Hematopoietic multipotent progenitor cell treated with erythropoietin and hydrocortisone succinate and interleukin-3 and kit ligand, for 15 days (in vitro differentiated cells): ENCODE results near the gene CAST.
"Not testable (repeated sequence)": the region's sequence is repeated elsewhere in the genome, so short reads cannot be mapped to it uniquely, and the experiment has no call there.

ENCODE experiments used
- DNase-seq: peaks from one replicate; pipeline ENCODE4 v3.0.0-alpha.2; 2015; ENCODE audit warnings: low spot score

Gene CAST, protein sequence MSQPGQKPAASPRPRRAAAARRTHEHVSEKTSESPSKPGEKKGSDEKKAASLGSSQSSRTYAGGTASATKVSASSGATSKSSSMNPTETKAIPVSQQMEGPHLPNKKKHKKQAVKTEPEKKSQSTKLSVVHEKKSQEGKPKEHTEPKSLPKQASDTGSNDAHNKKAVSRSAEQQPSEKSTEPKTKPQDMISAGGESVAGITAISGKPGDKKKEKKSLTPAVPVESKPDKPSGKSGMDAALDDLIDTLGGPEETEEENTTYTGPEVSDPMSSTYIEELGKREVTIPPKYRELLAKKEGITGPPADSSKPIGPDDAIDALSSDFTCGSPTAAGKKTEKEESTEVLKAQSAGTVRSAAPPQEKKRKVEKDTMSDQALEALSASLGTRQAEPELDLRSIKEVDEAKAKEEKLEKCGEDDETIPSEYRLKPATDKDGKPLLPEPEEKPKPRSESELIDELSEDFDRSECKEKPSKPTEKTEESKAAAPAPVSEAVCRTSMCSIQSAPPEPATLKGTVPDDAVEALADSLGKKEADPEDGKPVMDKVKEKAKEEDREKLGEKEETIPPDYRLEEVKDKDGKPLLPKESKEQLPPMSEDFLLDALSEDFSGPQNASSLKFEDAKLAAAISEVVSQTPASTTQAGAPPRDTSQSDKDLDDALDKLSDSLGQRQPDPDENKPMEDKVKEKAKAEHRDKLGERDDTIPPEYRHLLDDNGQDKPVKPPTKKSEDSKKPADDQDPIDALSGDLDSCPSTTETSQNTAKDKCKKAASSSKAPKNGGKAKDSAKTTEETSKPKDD

GRCh38 chr5:96661855-96662724 is at the start of gene CAST:
Gene CAST, plus strand, starts transcription at chr5:96662376. Its CDS starts 47 bp downstream, at chr5:96662423.
- peak; percentile 40 for DNase-seq

DNA sequence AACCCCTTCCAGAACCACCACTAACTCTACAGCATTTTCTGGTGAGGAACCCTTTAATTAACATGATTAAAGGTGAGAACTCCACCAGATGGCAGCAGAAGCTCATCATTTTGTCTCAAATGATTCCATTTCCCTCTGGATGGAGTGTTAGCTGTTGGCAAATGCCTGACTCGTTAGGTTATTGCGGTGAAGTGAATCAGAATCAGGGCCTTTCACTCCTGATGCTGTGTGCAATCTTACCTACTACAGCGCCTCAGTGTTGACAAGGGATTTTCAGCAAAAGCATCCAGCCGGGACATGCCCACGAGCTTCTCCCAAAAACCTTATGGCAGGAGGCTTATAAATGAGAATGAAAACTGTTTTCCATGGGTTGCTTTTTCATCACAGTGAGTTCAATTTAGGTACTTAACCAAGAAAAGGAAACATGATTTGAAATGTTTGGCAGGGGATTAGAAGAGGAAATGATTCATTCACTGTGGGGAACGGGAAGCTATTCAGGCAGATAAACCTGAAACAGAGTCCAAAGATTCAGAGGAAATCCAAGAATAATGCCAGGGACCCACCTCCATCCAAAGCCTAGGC is 48.0 kb upstream of the CAST start:
- DNase-seq, result peak; percentile 45

- no peak for DNase-seq
Measured at GRCh38 chr5:96615223-96615622, 47.0 kb upstream of the CAST start.

- DNase-seq, result no peak
Measured at GRCh38 chr5:96616801-96617200, 45.4 kb upstream of the CAST start.

GRCh38 chr5:96618311-96619016 is 43.7 kb upstream of the CAST start:
- not testable (repeated sequence) for DNase-seq

- no peak for DNase-seq
Measured at GRCh38 chr5:96619946-96620345, 42.2 kb upstream of the CAST start.

DNA sequence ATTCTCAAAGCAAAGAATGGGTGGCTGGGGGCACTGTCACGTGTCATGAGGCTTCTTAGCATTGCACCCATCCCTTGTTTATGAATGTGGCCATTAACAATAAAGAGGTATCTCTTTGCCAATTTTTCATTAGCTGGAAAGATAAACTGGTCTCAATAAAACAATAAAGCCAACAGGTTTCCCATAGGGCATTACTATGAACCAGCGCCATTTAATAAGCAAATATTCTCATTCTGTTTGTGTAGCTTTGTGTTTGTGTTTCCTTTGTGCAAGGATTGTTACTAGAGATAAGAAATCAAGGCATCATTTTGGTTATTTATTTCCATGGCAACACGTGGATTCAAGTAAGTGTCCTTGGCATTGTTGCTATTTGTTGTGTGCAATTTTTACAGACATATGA is 37.6 kb upstream of the CAST start:
- DNase-seq, result no peak

- no peak for DNase-seq
Measured at GRCh38 chr5:96625365-96625764, 36.8 kb upstream of the CAST start.

- no peak for DNase-seq
Measured at GRCh38 chr5:96626956-96627355, 35.2 kb upstream of the CAST start.

DNA sequence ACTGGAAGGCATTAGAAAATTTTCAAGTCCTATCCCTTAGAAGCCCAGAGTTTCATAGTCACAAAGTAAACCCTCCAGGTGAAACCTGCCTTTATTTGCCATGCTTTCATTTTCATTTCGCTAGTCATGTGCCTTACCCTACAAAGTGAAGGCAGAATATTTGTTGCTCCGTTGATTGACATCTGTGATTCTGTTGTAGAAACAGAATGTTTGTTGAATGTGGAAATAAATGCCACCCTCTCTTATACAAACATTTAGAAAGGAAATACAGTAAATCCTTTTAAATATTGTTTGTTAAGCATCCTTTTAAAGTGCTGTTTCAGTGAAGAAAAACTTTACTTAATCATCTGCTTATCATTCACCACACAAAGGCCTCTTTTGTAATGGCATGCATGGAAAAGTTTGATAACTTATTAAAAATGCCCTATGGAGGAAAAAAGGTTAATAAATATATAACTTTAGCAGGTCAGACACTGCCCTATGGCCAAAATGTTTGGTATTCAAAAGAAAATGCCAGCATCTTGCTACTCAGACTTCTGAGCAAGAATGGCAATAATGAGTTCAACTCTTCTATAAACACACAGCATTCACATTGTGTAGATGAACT is 34.3 kb upstream of the CAST start:
- no peak for DNase-seq

- DNase-seq, result no peak
Measured at GRCh38 chr5:96628406-96628805, 33.8 kb upstream of the CAST start.

DNA sequence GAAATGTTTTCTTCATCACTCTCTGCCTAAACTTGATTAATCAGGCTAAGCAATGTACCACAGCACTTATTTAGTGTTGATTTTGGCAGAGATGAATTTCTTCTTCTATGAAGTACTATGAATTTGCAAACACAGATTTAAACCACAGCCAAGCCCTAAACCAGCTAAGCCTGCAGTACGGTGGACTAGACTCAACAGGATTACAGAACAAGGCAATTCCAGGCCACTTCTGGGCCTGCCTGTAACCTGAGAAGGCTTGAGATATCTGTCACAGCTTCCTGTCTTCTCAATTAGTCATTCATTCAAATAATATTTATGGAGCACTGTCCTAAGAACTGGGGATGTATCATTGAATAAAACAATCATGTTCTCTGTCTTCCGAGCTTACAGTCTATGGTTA is 32.4 kb upstream of the CAST start:
- DNase-seq, result no peak

DNA sequence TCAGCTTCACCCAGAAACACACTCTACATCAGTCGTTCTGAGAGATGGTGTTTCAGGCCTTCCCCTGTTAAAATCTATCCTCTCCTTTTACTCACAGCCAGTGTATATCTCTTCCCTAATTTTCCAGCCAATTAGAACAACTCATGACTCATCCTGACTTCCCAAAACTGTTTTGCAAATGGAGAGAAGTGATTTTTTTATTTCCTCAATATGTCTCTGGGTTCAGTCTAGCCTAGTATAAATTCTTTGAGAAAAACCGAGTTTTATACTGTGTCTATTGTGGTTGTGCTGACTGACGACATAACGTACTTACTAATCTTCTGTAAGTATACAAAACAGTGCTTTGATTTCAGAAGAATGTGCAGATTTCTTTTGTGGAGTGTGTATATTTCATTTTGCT is 28.4 kb upstream of the CAST start:
- DNase-seq, result no peak

DNA sequence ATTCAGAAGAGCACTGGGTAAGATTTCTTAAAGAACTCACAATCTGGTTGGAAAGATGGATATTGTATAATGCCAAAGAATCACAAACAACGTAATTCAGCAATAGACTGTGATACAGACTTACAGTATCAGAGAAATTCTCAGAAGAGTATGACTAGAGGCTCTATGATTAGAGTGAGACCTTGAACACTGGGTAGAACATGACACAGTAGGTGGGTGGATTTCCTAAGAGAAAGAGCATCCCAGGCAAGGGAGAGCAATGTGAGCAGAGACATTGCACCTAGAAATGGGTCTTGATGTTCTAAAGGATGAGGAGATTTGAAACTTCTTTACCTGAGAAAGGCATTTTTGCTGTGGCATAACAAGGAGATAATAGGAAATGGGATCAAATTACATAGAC is 27.3 kb upstream of the CAST start:
- DNase-seq, result no peak

GRCh38 chr5:96636046-96636445 is 26.1 kb upstream of the CAST start:
- no peak for DNase-seq

GRCh38 chr5:96636594-96636993 is 25.6 kb upstream of the CAST start:
- DNase-seq, result no peak

- no peak for DNase-seq
Measured at GRCh38 chr5:96637196-96637595, 25.0 kb upstream of the CAST start.

- DNase-seq, result no peak
Measured at GRCh38 chr5:96638561-96638960, 23.6 kb upstream of the CAST start.

- no peak for DNase-seq
Measured at GRCh38 chr5:96640696-96641095, 21.5 kb upstream of the CAST start.

DNA sequence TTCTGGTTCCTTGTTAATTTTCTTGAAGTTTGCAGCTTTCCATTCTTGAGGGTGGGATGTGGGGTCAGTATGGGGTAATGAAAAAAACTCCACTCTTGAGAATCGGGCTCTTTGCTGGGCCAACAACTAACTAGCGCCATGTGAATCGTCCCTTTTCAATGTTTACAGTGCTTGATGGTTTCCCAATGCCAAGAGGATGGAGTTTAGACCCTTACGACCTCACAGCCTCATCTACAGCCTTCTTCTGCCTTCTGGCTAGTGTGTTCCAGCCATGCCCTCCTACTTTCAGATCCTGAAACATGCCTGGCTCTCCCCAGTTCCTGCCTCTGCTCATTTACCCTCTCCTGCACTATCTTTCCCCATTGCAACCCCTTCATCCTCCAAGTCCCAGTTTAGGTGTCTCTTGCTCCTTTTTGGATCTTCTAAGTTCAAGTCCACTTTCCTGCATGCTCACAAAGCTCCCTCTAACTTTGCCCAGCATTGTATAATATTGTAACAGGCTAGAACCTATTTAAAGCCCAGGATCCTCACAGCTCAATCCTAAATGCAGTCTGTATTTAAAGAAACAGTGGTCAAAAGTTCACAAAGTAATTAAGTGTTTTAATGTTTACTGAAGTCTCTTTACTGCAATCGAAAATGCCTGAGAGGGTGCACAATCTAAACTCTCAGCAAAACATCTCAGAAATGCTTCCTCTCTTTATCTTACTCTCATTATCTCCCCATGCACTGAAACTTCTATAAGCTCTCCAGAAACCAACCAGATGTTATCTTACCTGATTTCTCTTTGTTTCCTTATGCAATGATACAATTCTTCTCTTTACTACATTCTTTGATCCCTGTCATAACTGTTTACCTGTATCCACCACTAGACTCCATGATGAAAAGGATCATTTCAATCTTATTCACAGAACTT is 20.6 kb upstream of the CAST start:
- no peak for DNase-seq
